GM12878 (cell line): ENCODE results near the gene PSMD13. TPM values are rescaled to one million over a fixed set of nuclear protein-coding genes. Genes with fewer than 3 reads are reported as not detected.
"Not testable (repeated sequence)": the region's sequence is repeated elsewhere in the genome, so short reads cannot be mapped to it uniquely, and the experiment has no call there.

ENCODE experiments used
- ATAC-seq: fragments of 200-7000 bp; cut with Tn5 transposase; 3 replicates; pipeline ENCODE4 v1.9.1; 2020; ENCODE audit warnings: mild to moderate bottlenecking, moderate library complexity
- BruUV-seq: library from RNA; stranded (reverse); fragments of 400-500 nt; replicated peaks from 2 replicates; lab custom pipeline; 2021; lab: Mats Ljungman, UMichigan
- CTCF ChIA-PET: fragments of 300-600 bp; sonication (Branson Sonifier 250); formaldehyde crosslinking; extraction: SDS; loops from one replicate; lab custom pipeline; 2021; ENCODE audit warnings: inconsistent platforms; lab: Yijun Ruan, JAX
- POLR2A ChIA-PET: fragments of 350-600 bp; formaldehyde crosslinking; extraction: SDS; loops from one replicate; lab custom pipeline; 2021; ENCODE audit warnings: inconsistent platforms; lab: Charles Lee
- RAD21 ChIA-PET: fragments of 300-600 bp; sonication (Branson Sonifier 250); formaldehyde crosslinking; loops from one replicate; lab custom pipeline; 2023; ENCODE audit warnings: antibody characterized with exemption; ENCODE audit not compliant: unreplicated experiment; lab: Charles Lee
- SMC1A ChIA-PET: fragments of 300-600 bp; sonication (Branson Sonifier 250); formaldehyde crosslinking; loops from one replicate; lab custom pipeline; 2023; ENCODE audit not compliant: unreplicated experiment, uncharacterized antibody; lab: Charles Lee
- DNase-seq: peaks from one replicate; pipeline ENCODE4 v3.0.0-alpha.2; 2011; ENCODE audit warnings: low read depth, low spot score
- FAIRE-seq: peaks from 3 replicates; lab custom pipeline; 2011; peaks lifted over from hg19 to GRCh38; lab: Jason Lieb, UNC
- H2AFZ ChIP-seq: 2 replicates; pipeline ENCODE4 v1.6.0; 2011; ENCODE audit warnings: low read depth, low read length, control low read depth; ENCODE audit not compliant: control insufficient read depth
- H3K27ac ChIP-seq: 2 replicates; pipeline ENCODE4 v1.5.1; 2011; ENCODE audit warnings: control low read depth; ENCODE audit not compliant: control insufficient read depth, insufficient read depth
- H3K27me3 ChIP-seq, 2 experiments: replicated peaks in 1 of 2; 2 replicates each; pipeline versions ENCODE4 v1.6.0 to v1.6.1; 2011; ENCODE audit warnings: low read length in 1 of 2; ENCODE audit not compliant: control insufficient read depth in 2 of 2, insufficient read depth in 2 of 2
- H3K36me3 ChIP-seq, 2 experiments: 2 replicates each; pipeline ENCODE4 v1.5.1; 2011; ENCODE audit warnings: low read length in 1 of 2; ENCODE audit not compliant: control insufficient read depth in 2 of 2, insufficient read depth in 2 of 2
- H3K4me1 ChIP-seq: 2 replicates; pipeline ENCODE4 v1.6.1; 2011; ENCODE audit warnings: mild to moderate bottlenecking, low read length, moderate library complexity, mixed read lengths; ENCODE audit not compliant: control insufficient read depth, insufficient read depth
- H3K4me2 ChIP-seq: 2 replicates; pipeline ENCODE4 v1.6.0; 2011; ENCODE audit warnings: control low read depth; ENCODE audit not compliant: control insufficient read depth, insufficient read depth
- H3K4me3 ChIP-seq: fragments of 200-600 bp; sonication (generic); 2 replicates; pipeline ENCODE4 v1.5.1; 2016
- H3K79me2 ChIP-seq: 2 replicates; pipeline ENCODE4 v1.6.0; 2011; ENCODE audit warnings: low read length; ENCODE audit not compliant: control insufficient read depth, insufficient read depth
- H3K9ac ChIP-seq: 2 replicates; pipeline ENCODE4 v1.8.0; 2011; ENCODE audit warnings: low read length, control low read depth, mixed read lengths; ENCODE audit not compliant: control insufficient read depth, insufficient read depth
- H3K9me3 ChIP-seq: replicated peaks from 3 replicates; pipeline ENCODE4 v1.5.1; 2011; ENCODE audit warnings: mild to moderate bottlenecking, low read length; ENCODE audit not compliant: control insufficient read depth, insufficient read depth
- H4K20me1 ChIP-seq: 2 replicates; pipeline ENCODE4 v1.6.0; 2011; ENCODE audit not compliant: control insufficient read depth, insufficient read depth
- EP300 ChIP-seq, 2 experiments: fragments of 150-350 bp in 1 of 2; IDR thresholded peaks; 2 replicates each; pipeline ENCODE4 v1.6.1; 2011 to 2012; ENCODE audit warnings: low read depth in 2 of 2, low read length in 2 of 2, borderline replicate concordance in 1 of 2, improper control_type of control experiment in 1 of 2, inconsistent platforms in 1 of 2; ENCODE audit not compliant: control insufficient read depth in 1 of 2
- MTA3 ChIP-seq: IDR thresholded peaks from 2 replicates; pipeline ENCODE4 v1.6.1; 2012; ENCODE audit warnings: low read length, inconsistent platforms, borderline replicate concordance
- REST ChIP-seq: IDR thresholded peaks from 2 replicates; pipeline ENCODE4 v1.6.1; 2012; ENCODE audit warnings: mild to moderate bottlenecking, low read depth, low read length
- TCF7 ChIP-seq: IDR thresholded peaks from 2 replicates; pipeline ENCODE4 v1.6.1; 2014; ENCODE audit warnings: antibody characterized with exemption, borderline replicate concordance
- ZBTB33 ChIP-seq: fragments of 450-650 bp; IDR thresholded peaks from 2 replicates; pipeline ENCODE4 v1.6.1; 2017; ENCODE audit warnings: mild to moderate bottlenecking
- WGBS: methylation state at CpG from one replicate; pipeline ENCODE4 v1.1.6; 2016; ENCODE audit warnings: low lambda C conversion rate; ENCODE audit not compliant: insufficient replicate concordance, insufficient coverage; ENCODE audit errors: missing lambda C conversion rate; 5-methylcytosine and 5-hydroxymethylcytosine counted together
- in situ Hi-C: fragments of 300-500 bp; cut with MboI; formaldehyde crosslinking; loops from 9 replicates; pipeline ENCODE4 v1.14.3; 2018; ENCODE audit warnings: mixed read lengths
- intact Hi-C: fragments of 100-400 bp; cut with micrococcal nuclease; formaldehyde crosslinking; loops from one replicate; pipeline ENCODE4 v1.14.2; 2022; ENCODE audit not compliant: unreplicated experiment
- polyA plus RNA-seq, 11 experiments: library from polyadenylated mRNA; depleted of rRNA in 4 of 11; unstranded in 6 of 11; stranded (reverse) in 5 of 11; fragments of >200 nt; fragmentation: Nextera tagmentation in 4 of 11; fragmentation: Illumina TruSeq in 1 of 11; extraction: Ambion mirVana in 4 of 11; extraction: Trizol in 1 of 11; gene quantifications; 1 replicate in 1 of 11; 2 replicates in 10 of 11; pipeline versions ENCODE4 v1.2.1 to v1.2.3, GENCODE V29; 2011 to 2016; ENCODE audit warnings: inconsistent platforms in 2 of 11, missing spikeins in 2 of 11, low read depth in 1 of 11
- total RNA-seq, 4 experiments: library from RNA; depleted of rRNA in 3 of 4; stranded (reverse); fragments of >200 nt in 3 of 4; fragmentation: Illumina TruSeq in 1 of 4; extraction: Trizol in 1 of 4; gene quantifications; 2 replicates each; pipeline versions ENCODE4 v1.2.1 to v1.2.3, GENCODE V29; 2013 to 2021

PSMD13 gene
- total and polyA plus RNA-seq, 10 of the 15 experiments (the other 5 are each of a cell fraction or from before 2014, with no cell fraction given): 141 to 303 (median 177) TPM

- TF ChIP-seq REST (no peak), EP300 (IDR thresholded peaks at IDR 0.05; ENCODE audit: borderline replicate concordance in 1 of 2, control insufficient read depth in 1 of 2, low read depth in 2 of 2, low read length in 2 of 2) (no peak), ZBTB33 (no peak), MTA3 (no peak), TCF7 (no peak)
- TF ChIP-seq, all 136 proteins: peak for 0
These were observed 49.1 kb downstream of the PSMD13 start (continued) for GRCh38 chr11:285894-286220.

GRCh38 chr11:286977-287820 is 50.4 kb downstream of the PSMD13 start:
- H3K27ac ChIP-seq, H3K4me2 ChIP-seq, H3K36me3 ChIP-seq, H3K9me3 ChIP-seq, BruUV-seq, H3K79me2 ChIP-seq, H3K4me1 ChIP-seq, H3K27me3 ChIP-seq, DNase-seq, H2AFZ ChIP-seq, H4K20me1 ChIP-seq, FAIRE-seq, in situ Hi-C loops, ATAC-seq, H3K4me3 ChIP-seq, intact Hi-C loops, H3K9ac ChIP-seq: not testable (repeated sequence)
- SMC1A ChIA-PET: interaction anchor here (0.7 kb wide), 1 partner anchor 60 kb away, joined by 3 read pairs; no protein-coding TSS in a partner anchor
- RAD21 ChIA-PET: interaction anchor here (0.6 kb wide), 1 partner anchor 69 kb away, joined by 3 read pairs; no protein-coding TSS in a partner anchor
- CTCF ChIA-PET: interaction anchor here (0.7 kb wide), 1 partner anchor 33 kb away, joined by 7 read pairs; no protein-coding TSS in a partner anchor
- 76% methylated on average over 23 of the region's 27 CpGs for WGBS
- POLR2A ChIA-PET: interaction anchor here (1.4 to 3.5 kb wide), 2 partner anchors 16 to 20 kb away, joined by 3 to 10 read pairs; no protein-coding TSS in a partner anchor
